ENCODE results near the gene LAMB2.

GRCh38 chr3:49122022-49122421, 10.8 kb downstream of the LAMB2 start:
- TF ChIP-seq, protein P1, sequence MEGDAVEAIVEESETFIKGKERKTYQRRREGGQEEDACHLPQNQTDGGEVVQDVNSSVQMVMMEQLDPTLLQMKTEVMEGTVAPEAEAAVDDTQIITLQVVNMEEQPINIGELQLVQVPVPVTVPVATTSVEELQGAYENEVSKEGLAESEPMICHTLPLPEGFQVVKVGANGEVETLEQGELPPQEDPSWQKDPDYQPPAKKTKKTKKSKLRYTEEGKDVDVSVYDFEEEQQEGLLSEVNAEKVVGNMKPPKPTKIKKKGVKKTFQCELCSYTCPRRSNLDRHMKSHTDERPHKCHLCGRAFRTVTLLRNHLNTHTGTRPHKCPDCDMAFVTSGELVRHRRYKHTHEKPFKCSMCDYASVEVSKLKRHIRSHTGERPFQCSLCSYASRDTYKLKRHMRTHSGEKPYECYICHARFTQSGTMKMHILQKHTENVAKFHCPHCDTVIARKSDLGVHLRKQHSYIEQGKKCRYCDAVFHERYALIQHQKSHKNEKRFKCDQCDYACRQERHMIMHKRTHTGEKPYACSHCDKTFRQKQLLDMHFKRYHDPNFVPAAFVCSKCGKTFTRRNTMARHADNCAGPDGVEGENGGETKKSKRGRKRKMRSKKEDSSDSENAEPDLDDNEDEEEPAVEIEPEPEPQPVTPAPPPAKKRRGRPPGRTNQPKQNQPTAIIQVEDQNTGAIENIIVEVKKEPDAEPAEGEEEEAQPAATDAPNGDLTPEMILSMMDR (IDR thresholded peaks at IDR 0.05; ENCODE audit: low read depth, low read length), result no peak
- no peak for TF ChIP-seq EZH2phosphoT487 (IDR thresholded peaks at IDR 0.05; ENCODE audit: low read depth)

Measured in OCI-LY3 (cell line).